NCI-H69 (cell line): ENCODE data around the gene RCOR2.
A peak's percentile ranks its signal among the peaks of the same experiment; 100 is the strongest.

Experiments used
- DNase-seq: peaks from one replicate; lab custom pipeline; 2025; lab: John Stamatoyannopoulos, UW

RCOR2 gene

GRCh38 chr11:63922673-63923192, 5.8 kb upstream of the RCOR2 start:
- peak; percentile 70 for DNase-seq

- no peak for DNase-seq
Observed at GRCh38 chr11:63920939-63921417, 4.0 kb upstream of the RCOR2 start.

- no peak for DNase-seq
Observed at GRCh38 chr11:63920126-63920938, 3.4 kb upstream of the RCOR2 start.

- peak; percentile 94 for DNase-seq
Observed at GRCh38 chr11:63919267-63920125, 2.5 kb upstream of the RCOR2 start.

GRCh38 chr11:63918507-63919191, 1.7 kb upstream of the RCOR2 start:
- DNase-seq, result peak; percentile 90

- DNase-seq, result peak; percentile 99
Observed at GRCh38 chr11:63917692-63918506, 935 bp upstream of the RCOR2 start.

GRCh38 chr11:63915961-63916836, 765 bp downstream of the RCOR2 start:
- peak; percentile 90 for DNase-seq

GRCh38 chr11:63914896-63915691, 1.9 kb downstream of the RCOR2 start:
- DNase-seq, result peak; percentile 70

- no peak for DNase-seq
Observed at GRCh38 chr11:63913866-63914830, 2.8 kb downstream of the RCOR2 start.

- no peak for DNase-seq
Observed at GRCh38 chr11:63912678-63913077, 4.3 kb downstream of the RCOR2 start.

- no peak for DNase-seq
Observed at GRCh38 chr11:63911876-63912275, 5.1 kb downstream of the RCOR2 start.

- no peak for DNase-seq
Observed at GRCh38 chr11:63911440-63911839, 5.5 kb downstream of the RCOR2 start.

- no peak for DNase-seq
Observed at GRCh38 chr11:63910675-63911074, 6.3 kb downstream of the RCOR2 start.

- DNase-seq, result peak; percentile 56
Observed at GRCh38 chr11:63909591-63910506, 7.1 kb downstream of the RCOR2 start.

GRCh38 chr11:63908631-63909401, 8.1 kb downstream of the RCOR2 start:
- no peak for DNase-seq

GRCh38 chr11:63907808-63908530, 9.0 kb downstream of the RCOR2 start:
- peak; percentile 51 for DNase-seq
